A673 (cell line): Measurements from ENCODE around the gene SHISA3. TPM values are rescaled to one million over a fixed set of nuclear protein-coding genes. Genes with fewer than 3 reads are reported as not detected.
A peak's percentile ranks its signal among the peaks of the same experiment; 100 is the strongest.

Experiments used
- BruUV-seq: library from RNA; stranded (reverse); fragments of 400-500 nt; replicated peaks from 2 replicates; lab custom pipeline; 2021; lab: Mats Ljungman, UMichigan
- CTCF ChIA-PET: fragments of 300-600 bp; sonication (Branson Sonifier 250); formaldehyde crosslinking; loops from one replicate; lab custom pipeline; 2022; ENCODE audit warnings: antibody characterized with exemption; lab: Charles Lee
- POLR2A ChIA-PET: fragments of 300-600 bp; sonication (Branson Sonifier 250); formaldehyde crosslinking; loops from one replicate; lab custom pipeline; 2022; ENCODE audit warnings: antibody characterized with exemption; ENCODE audit not compliant: low non-redundant PET; lab: Charles Lee
- DNase-seq: peaks from one replicate; pipeline ENCODE4 v3.0.0-alpha.2; 2015; ENCODE audit warnings: low spot score
- H3K27ac ChIP-seq: fragments of 200-600 bp; sonication (generic); 2 replicates; pipeline ENCODE4 v1.5.1; 2016; ENCODE audit warnings: mixed run types, low read depth, mild to moderate bottlenecking, mixed read lengths, antibody characterized with exemption, low read length; ENCODE audit not compliant: poor library complexity, severe bottlenecking
- H3K27me3 ChIP-seq: fragments of 200-600 bp; sonication (generic); replicated peaks from 2 replicates; pipeline ENCODE4 v1.6.1; 2017; ENCODE audit warnings: mixed run types, low read depth, mild to moderate bottlenecking, mixed read lengths, antibody characterized with exemption, low read length; ENCODE audit not compliant: insufficient read depth, poor library complexity
- H3K36me3 ChIP-seq: fragments of 200-600 bp; sonication (generic); 2 replicates; pipeline ENCODE4 v1.6.1; 2016; ENCODE audit warnings: mixed run types, mild to moderate bottlenecking, mixed read lengths, antibody characterized with exemption, low read length; ENCODE audit not compliant: insufficient read depth, poor library complexity, severe bottlenecking
- H3K4me1 ChIP-seq: fragments of 200-600 bp; sonication (generic); 2 replicates; pipeline ENCODE4 v1.6.1; 2017; ENCODE audit warnings: mixed run types, mild to moderate bottlenecking, mixed read lengths, antibody characterized with exemption, low read length; ENCODE audit not compliant: insufficient read depth, poor library complexity, severe bottlenecking
- H3K4me3 ChIP-seq: fragments of 200-600 bp; sonication (generic); 2 replicates; pipeline ENCODE4 v1.5.1; 2016; ENCODE audit warnings: low read depth, mixed run types, mild to moderate bottlenecking, mixed read lengths, low read length; ENCODE audit not compliant: poor library complexity, severe bottlenecking
- H3K9me3 ChIP-seq: fragments of 200-600 bp; sonication (generic); 2 replicates; pipeline ENCODE4 v1.6.1; 2016; ENCODE audit warnings: mixed run types, low read depth, mild to moderate bottlenecking, mixed read lengths, antibody characterized with exemption, low read length; ENCODE audit not compliant: poor library complexity, severe bottlenecking
- EZH2 ChIP-seq: fragments of 200-600 bp; sonication (generic); IDR thresholded peaks from 2 replicates; pipeline ENCODE4 v1.6.1; 2017; ENCODE audit warnings: borderline replicate concordance, low read depth, mild to moderate bottlenecking, mixed read lengths, antibody characterized with exemption, low read length; ENCODE audit not compliant: poor library complexity, severe bottlenecking
- intact Hi-C: fragments of 100-400 bp; cut with micrococcal nuclease; formaldehyde crosslinking; loops from one replicate; pipeline ENCODE4 v1.10.0; 2022; ENCODE audit not compliant: unreplicated experiment
- total RNA-seq: library from RNA; stranded (reverse); gene quantifications from 2 replicates; pipeline ENCODE4 v1.2.3, GENCODE V29; 2021
- TF ChIP-seq, protein P1 (sequence below): fragments of 300-800, 200-600 bp; sonication (generic); conservative IDR thresholded peaks from 2 replicates; pipeline ENCODE4 v1.5.1; 2017; ENCODE audit warnings: low read depth, mild to moderate bottlenecking, antibody characterized with exemption, low read length, moderate library complexity, mixed read lengths

The SHISA3 gene
- total RNA-seq, 1 experiment from 2014 or later, result 0.39 TPM

DNA sequence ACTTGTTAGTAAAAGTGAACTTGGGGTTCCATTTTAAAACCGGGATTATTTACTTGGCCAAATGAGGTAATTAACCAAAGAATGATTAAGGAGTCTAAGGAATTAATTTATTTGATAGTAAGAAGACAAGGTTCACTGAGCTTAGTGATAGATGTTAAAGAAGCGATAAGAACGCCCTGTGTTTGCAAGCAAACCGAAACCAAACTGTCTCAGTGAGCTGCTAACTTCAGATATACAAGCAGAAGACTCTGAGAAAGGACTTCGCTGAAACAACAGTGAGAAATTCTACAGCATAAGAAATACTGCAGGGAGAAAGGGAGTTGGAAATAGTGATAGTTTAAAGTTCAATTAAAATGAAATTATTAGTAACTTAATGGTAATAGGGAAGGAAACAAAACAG, 37.6 kb upstream of the SHISA3 start:
- CTCF ChIA-PET, result no interaction called here

DNA sequence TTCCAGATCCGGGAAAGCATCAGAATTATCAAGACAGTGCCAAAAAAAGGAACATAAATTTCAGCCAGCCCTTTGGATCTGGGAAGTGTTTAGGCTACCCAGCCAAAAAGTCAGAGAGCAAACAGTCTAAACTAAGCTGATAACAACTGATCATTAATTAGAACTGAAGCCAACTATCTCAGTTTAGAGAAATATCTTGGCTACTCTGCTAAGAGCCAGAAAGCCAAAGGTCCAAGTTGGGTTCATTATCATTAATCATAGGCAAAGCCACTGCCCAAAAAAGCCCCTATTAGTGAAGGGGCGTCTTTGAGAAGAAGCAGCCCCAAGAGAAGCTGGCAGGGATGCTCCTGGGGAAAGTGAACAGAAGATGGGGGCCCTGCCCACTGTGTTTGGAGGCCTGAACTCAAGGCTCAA, 37.0 kb upstream of the SHISA3 start:
- TF ChIP-seq EZH2, result no peak
- TF ChIP-seq, protein P1, sequence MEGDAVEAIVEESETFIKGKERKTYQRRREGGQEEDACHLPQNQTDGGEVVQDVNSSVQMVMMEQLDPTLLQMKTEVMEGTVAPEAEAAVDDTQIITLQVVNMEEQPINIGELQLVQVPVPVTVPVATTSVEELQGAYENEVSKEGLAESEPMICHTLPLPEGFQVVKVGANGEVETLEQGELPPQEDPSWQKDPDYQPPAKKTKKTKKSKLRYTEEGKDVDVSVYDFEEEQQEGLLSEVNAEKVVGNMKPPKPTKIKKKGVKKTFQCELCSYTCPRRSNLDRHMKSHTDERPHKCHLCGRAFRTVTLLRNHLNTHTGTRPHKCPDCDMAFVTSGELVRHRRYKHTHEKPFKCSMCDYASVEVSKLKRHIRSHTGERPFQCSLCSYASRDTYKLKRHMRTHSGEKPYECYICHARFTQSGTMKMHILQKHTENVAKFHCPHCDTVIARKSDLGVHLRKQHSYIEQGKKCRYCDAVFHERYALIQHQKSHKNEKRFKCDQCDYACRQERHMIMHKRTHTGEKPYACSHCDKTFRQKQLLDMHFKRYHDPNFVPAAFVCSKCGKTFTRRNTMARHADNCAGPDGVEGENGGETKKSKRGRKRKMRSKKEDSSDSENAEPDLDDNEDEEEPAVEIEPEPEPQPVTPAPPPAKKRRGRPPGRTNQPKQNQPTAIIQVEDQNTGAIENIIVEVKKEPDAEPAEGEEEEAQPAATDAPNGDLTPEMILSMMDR, result no peak
- Histone ChIP-seq H3K36me3 (no peaks in the 10 kb centered on the region), H3K4me3 (no peak overlapping the region), H3K4me1 (no peaks in the 10 kb centered on the region), H3K27ac (no peak overlapping the region), H3K27me3 (peaks cover 6% of the 10 kb centered on the region), H3K9me3 (no peaks in the 10 kb centered on the region)
- BruUV-seq, result no TSS peak
- intact Hi-C loops, result no loop called here
- ChIA-PET POLR2A (no interaction called here), CTCF (no interaction called here)
- DNase-seq, result no peak

More for the DNA sequence above, 37.6 kb upstream of the SHISA3 start:
- H3K27ac ChIP-seq, result no peak overlapping the region
- no peaks in the 10 kb centered on the region for H3K4me1 ChIP-seq
- H3K36me3 ChIP-seq, result no peaks in the 10 kb centered on the region
- POLR2A ChIA-PET, result no interaction called here
- H3K9me3 ChIP-seq, result no peaks in the 10 kb centered on the region
- no peak for DNase-seq
- peak overlapping the region; percentile 24 for H3K4me3 ChIP-seq
- TF ChIP-seq, protein P1, result no peak
- TF ChIP-seq EZH2, result no peak
- no TSS peak for BruUV-seq
- H3K27me3 ChIP-seq, result peaks cover 11% of the 10 kb centered on the region
- intact Hi-C loops, result no loop called here

DNA sequence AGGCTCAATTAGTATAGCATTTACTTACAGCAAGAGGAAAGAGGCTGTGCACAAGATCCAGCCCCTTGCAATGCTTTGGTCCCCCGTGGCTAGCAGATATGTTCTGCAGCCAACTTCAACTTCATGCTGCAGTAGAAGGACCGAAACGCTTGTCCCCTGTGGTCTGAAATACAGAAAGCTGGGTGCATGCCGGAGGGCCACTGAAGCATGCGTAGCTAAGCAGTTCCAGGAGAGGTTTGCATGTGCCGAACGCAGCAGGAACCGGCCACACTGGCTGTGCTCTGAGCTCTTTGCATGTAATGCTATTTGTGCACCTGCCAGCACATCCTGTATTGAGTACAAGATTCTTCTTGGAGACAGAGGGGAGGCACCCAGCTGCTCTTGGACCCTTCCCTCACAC, 35.8 kb upstream of the SHISA3 start:
- intact Hi-C loops, result no loop called here
- Histone ChIP-seq H3K9me3 (no peaks in the 10 kb centered on the region), H3K27me3 (peaks cover 4% of the 10 kb centered on the region), H3K4me1 (no peaks in the 10 kb centered on the region), H3K4me3 (no peak overlapping the region), H3K36me3 (no peaks in the 10 kb centered on the region), H3K27ac (no peak overlapping the region)
- DNase-seq, result no peak
- TF ChIP-seq EZH2, result no peak
- TF ChIP-seq, protein P1, result no peak
- POLR2A ChIA-PET, result no interaction called here
- CTCF ChIA-PET, result no interaction called here
- BruUV-seq, result no TSS peak
